ENCODE measurements around the gene SH3RF2.
"Not testable (repeated sequence)": the region's sequence is repeated elsewhere in the genome, so short reads cannot be mapped to it uniquely, and the experiment has no call there.

SH3RF2 gene

DNA sequence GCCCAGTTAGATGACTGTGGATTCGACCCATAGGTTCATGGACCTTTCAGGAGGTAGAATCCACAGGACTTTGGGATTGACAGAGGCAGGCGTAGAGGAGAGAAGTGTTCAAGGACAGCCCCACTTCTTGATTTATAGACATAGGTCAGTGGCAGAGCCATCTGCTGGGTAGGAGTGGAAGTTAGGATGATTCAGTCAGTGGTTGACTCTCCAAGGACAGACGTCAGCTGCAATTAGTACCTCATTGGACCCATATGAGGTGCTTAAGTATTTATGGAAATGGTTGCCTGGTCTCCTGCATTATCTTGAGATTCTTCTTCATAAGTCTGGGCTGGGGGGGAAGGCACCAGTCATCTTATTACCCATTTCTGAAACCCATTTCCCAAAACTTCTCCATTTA, 70.9 kb downstream of the SH3RF2 start:
- CTCF ChIA-PET: interaction anchor here (0.7 kb wide), 1 partner anchor 42 kb away, joined by 3 read pairs; no protein-coding TSS in a partner anchor

GRCh38 chr5:146007989-146008388, 71.6 kb downstream of the SH3RF2 start:
- no peak overlapping the region for H3K27ac ChIP-seq
- TF ChIP-seq CTCF (conservative IDR thresholded peaks at IDR 0.05; ENCODE audit: low read depth): no peak
- CTCF ChIA-PET: no interaction called here
- no peak for DNase-seq (ENCODE audit: low spot score)
- POLR2A ChIA-PET (ENCODE audit: low non-redundant PET): interaction anchor here (0.5 kb wide), 1 partner anchor 71 kb away, joined by 3 read pairs; no protein-coding TSS in a partner anchor

More for the DNA sequence above, 70.9 kb downstream of the SH3RF2 start:
- no peak overlapping the region for H3K27ac ChIP-seq
- no peak for TF ChIP-seq CTCF (conservative IDR thresholded peaks at IDR 0.05; ENCODE audit: low read depth)
- POLR2A ChIA-PET (ENCODE audit: low non-redundant PET): no interaction called here
- DNase-seq (ENCODE audit: low spot score): no peak

DNA sequence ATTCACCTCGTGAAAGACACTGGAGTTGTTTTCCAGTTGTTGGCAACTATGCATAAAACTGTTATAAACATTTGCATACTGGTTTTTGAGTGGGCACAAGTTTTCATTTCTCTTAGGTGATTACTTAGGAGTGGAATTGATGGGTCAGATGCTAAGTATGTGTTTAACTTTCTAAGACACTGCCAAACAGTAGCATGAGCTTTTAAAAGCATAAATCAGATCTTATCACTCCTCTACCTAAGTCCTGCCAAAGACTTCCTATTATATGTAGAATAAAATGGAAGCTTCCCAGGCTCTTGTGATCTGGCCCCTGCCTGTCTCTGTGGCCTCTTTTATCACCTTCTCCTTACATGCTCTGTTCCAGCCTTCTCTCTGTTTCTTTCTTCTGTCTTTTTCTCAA, 72.6 kb downstream of the SH3RF2 start:
- ChIA-PET CTCF (no interaction called here), POLR2A (ENCODE audit: low non-redundant PET) (no interaction called here)
- DNase-seq (ENCODE audit: low spot score): no peak
- H3K27ac ChIP-seq: no peak overlapping the region
- TF ChIP-seq CTCF (conservative IDR thresholded peaks at IDR 0.05; ENCODE audit: low read depth): no peak

DNA sequence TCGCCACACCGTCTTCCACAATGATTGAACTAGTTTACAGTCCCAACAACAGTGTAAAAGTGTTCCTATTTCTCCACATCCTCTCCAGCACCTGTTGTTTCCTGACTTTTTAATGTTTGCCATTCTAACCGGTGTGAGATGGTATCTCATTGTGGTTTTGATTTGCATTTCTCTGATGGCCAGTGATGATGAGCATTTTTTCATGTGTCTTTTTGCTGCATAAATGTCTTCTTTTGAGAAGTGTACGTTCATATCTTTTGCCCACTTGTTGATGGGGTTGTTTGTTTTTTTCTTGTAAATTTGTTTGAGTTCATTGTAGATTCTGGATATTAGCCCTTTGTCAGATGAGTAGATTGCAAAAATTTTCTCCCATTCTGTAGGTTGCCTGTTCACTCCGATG, 74.1 kb downstream of the SH3RF2 start:
- POLR2A ChIA-PET (ENCODE audit: low non-redundant PET); CTCF ChIA-PET; H3K27ac ChIP-seq; DNase-seq (ENCODE audit: low spot score): not testable (repeated sequence)

DNA sequence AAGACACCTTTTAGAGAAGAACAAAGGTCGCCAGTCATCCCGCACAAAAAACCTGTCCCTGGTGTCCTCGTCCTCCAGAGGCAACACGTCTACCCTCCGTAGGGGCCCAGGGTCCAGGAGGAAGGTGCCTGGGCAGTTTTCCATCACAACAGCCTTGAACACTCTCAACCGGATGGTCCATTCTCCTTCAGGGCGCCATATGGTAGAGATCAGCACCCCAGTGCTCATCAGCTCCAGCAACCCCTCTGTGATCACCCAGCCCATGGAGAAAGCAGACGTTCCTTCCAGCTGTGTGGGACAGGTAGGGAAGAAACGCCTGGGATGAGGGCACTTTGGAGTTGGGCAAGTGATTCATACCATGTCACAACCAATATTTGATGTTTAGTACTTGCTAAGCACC, 77.4 kb downstream of the SH3RF2 start:
- POLR2A ChIA-PET (ENCODE audit: low non-redundant PET): no interaction called here
- no peak for DNase-seq (ENCODE audit: low spot score)
- no peak for TF ChIP-seq CTCF (conservative IDR thresholded peaks at IDR 0.05; ENCODE audit: low read depth)
- CTCF ChIA-PET: no interaction called here
- H3K27ac ChIP-seq: no peak overlapping the region

DNA sequence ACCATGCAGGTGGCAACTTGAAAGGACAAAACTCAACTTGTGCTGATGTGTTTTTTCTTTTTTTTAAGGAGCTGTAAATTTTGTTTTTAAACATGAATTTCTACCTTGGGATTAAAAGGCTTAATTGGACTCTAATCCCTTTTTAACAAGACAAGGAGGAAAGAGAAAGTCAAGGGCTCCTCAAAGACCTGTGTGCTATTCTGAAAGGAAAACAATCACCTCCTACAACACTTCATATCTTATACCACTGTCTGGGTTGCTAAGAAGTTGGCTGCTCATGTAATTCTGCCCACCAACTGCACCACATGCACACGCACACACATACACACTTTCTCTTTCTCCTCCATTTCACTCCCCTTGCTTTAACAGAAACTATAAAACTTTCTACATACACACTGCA, 78.6 kb downstream of the SH3RF2 start:
- H3K27ac ChIP-seq: no peak overlapping the region
- CTCF ChIA-PET: no interaction called here
- TF ChIP-seq CTCF (conservative IDR thresholded peaks at IDR 0.05; ENCODE audit: low read depth): no peak
- no peak for DNase-seq (ENCODE audit: low spot score)
- POLR2A ChIA-PET (ENCODE audit: low non-redundant PET): no interaction called here

- ChIA-PET CTCF (no interaction called here), POLR2A (ENCODE audit: low non-redundant PET) (no interaction called here)
- DNase-seq (ENCODE audit: low spot score): no peak
- no peak for TF ChIP-seq CTCF (conservative IDR thresholded peaks at IDR 0.05; ENCODE audit: low read depth)
- no peak overlapping the region for H3K27ac ChIP-seq
These were observed 80.5 kb downstream of the SH3RF2 start for GRCh38 chr5:146016764-146017484.

Measured in RWPE1 (cell line).